T-helper 17 cell (primary cell): ENCODE data around the gene RAPGEF1. TPM values are rescaled to one million over a fixed set of nuclear protein-coding genes. Genes with fewer than 3 reads are reported as not detected.
A peak's percentile ranks its signal among the peaks of the same experiment; 100 is the strongest.

Experiments
- ATAC-seq: fragments of 150-1000 bp; cut with Tn5 transposase; 2 replicates; pipeline ENCODE4 v1.10.0; 2021; ENCODE audit warnings: mild to moderate bottlenecking, moderate library complexity
- DNase-seq, 3 donors: peaks; one replicate each; pipeline versions ENCODE4 v3.0.0 to v3.0.0-alpha.2; 2020 to 2021
- H3K9me3 ChIP-seq: one replicate; pipeline ENCODE4 v1.7.0; 2013; ENCODE audit warnings: low read length, mild to moderate bottlenecking; ENCODE audit not compliant: control insufficient read depth, poor library complexity, severe bottlenecking
- H3K27ac Mint-ChIP-seq: one replicate; pipeline ENCODE4 v1.8.0; 2022; ENCODE audit warnings: mild to moderate bottlenecking, moderate library complexity, mixed read lengths
- H3K27me3 Mint-ChIP-seq: one replicate; pipeline ENCODE4 v1.8.0; 2022; ENCODE audit warnings: mixed read lengths
- H3K36me3 Mint-ChIP-seq: one replicate; pipeline ENCODE4 v1.8.0; 2022; ENCODE audit warnings: low read depth, mixed read lengths
- H3K4me1 Mint-ChIP-seq: one replicate; pipeline ENCODE4 v1.8.0; 2022; ENCODE audit warnings: mild to moderate bottlenecking, mixed read lengths
- H3K4me3 Mint-ChIP-seq: one replicate; pipeline ENCODE4 v1.8.0; 2022; ENCODE audit warnings: mild to moderate bottlenecking, moderate library complexity, mixed read lengths
- total RNA-seq, 4 donors: library from RNA in 2 of 4; stranded (reverse) in 2 of 4; gene quantifications; one replicate each; pipeline ENCODE4 v1.2.3 and lab custom pipeline; 2022 to 2026

Gene RAPGEF1
- total RNA-seq, 2 donors from 2014 or later = 176 to 209 TPM

DNA sequence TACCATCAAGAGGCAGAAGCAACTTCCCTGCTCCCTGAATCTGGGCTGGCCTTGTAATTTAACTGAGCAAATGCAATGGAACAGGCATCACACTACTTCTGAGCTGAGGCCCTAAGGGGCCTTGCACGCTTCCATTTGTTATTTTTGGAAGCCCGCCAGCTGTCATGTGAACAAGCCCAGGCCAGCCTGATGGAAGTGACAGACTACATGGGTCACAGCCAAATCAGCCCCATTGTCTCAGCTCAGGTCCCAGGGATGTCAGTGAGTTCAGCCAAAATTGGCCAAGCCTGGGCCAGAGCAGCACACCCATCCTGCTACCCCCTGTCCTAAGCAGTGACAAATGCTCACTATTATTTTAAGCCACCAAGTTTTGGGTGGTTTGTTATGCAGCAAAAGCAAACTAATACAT, 121.8 kb downstream of the RAPGEF1 start:
- H3K27me3 Mint-ChIP-seq = no peaks in the 10 kb centered on the region
- peaks cover 18% of the 10 kb centered on the region for H3K4me1 Mint-ChIP-seq
- no peak overlapping the region for H3K4me3 Mint-ChIP-seq
- H3K27ac Mint-ChIP-seq = peak overlapping the region; percentile 16
- H3K36me3 Mint-ChIP-seq = peaks cover 9% of the 10 kb centered on the region
- ATAC-seq = no peak
- no peak for DNase-seq
- H3K9me3 ChIP-seq = no peaks in the 10 kb centered on the region

DNA sequence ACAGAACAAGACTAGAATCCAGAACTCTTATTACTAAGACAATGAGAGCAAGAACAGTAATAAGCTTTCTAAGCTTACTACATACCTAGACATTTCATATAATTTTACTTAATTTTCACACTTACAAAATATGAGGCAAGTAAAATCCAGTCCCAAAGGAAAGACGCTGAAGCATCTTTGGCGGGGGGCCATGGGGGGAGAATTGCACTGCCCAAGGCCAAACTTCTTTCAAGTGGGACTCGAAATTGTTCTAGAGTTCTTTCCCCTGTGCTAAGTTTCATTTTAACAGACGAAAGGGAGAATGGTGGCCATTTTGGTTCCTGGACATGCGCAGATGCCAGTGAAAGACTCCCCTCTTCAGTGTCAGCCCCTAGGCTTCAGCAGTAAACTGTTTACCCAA, 122.3 kb downstream of the RAPGEF1 start:
- ATAC-seq = no peak
- no peaks in the 10 kb centered on the region for H3K27me3 Mint-ChIP-seq
- no peak for DNase-seq
- peaks cover 20% of the 10 kb centered on the region for H3K4me1 Mint-ChIP-seq
- no peaks in the 10 kb centered on the region for H3K9me3 ChIP-seq
- H3K4me3 Mint-ChIP-seq = no peak overlapping the region
- peaks cover 10% of the 10 kb centered on the region for H3K36me3 Mint-ChIP-seq
- H3K27ac Mint-ChIP-seq = peak overlapping the region; percentile 16

DNA sequence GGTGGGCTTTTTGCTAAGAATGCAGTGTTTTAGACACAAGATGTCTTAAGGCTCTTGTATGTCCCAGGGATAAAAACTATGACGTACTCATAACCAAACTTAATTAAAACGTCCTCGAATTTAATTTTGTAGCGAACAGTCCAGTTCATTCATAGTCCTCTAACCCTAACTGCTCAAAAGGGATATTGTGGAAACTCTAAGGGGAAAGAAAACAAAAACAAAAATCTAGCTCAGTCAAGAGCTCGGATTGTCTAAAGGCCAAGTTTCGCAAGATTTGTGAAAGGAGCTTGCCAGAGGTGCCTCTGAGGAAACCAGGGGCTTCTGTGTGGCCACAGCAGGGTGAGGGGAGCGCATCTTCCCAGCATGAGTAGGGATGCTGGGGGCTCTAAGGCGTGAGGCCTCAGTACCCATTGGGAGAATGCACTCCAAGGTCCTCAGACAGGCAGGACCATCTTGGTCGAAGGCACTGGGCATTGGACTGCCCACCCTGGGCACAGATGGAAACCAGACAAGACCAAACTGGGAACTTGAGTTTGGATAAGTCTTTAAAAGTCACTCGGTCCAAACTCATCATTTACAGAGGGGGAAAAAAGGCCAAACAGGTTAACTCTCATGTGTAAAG, 122.8 kb downstream of the RAPGEF1 start:
- peaks cover 10% of the 10 kb centered on the region for H3K36me3 Mint-ChIP-seq
- peak overlapping the region; percentile 39 for H3K27ac Mint-ChIP-seq

DNA sequence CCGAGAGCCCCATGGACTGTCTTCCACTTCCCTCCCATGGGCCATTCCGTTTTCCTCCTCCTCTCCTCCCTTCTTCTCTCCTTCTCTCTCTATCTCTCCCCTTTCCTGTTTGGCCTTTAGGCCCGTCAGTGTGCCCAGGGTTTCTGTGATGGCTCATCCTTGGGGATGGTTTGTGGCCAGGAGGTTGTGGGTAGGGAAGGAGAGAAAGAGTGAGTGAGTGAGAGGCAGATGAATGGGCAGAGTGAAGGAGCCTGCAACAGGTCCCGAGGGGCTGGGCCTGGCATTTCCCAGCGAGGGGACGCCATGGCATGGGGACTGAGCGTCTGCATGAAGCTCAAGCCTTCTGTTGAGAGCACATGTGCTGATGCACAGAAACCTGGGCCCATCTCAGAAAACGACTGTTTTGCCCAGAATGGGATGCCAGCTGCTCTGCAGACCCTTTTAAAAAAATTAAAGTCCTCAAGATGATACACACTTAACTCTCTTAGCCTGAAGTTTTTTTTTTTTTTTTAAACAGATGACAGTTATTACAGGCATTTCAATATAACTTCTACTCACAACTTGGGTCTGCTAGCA, 125.4 kb downstream of the RAPGEF1 start:
- Mint-ChIP-seq H3K36me3 (peaks cover 8% of the 10 kb centered on the region), H3K27ac (peak overlapping the region; percentile 24)
- ATAC-seq = no peak

More for the DNA sequence above, 122.8 kb downstream of the RAPGEF1 start:
- H3K27me3 Mint-ChIP-seq = no peaks in the 10 kb centered on the region
- no peaks in the 10 kb centered on the region for H3K9me3 ChIP-seq
- no peak for DNase-seq
- no peak for ATAC-seq
- H3K4me1 Mint-ChIP-seq = peaks cover 21% of the 10 kb centered on the region
- no peak overlapping the region for H3K4me3 Mint-ChIP-seq

DNA sequence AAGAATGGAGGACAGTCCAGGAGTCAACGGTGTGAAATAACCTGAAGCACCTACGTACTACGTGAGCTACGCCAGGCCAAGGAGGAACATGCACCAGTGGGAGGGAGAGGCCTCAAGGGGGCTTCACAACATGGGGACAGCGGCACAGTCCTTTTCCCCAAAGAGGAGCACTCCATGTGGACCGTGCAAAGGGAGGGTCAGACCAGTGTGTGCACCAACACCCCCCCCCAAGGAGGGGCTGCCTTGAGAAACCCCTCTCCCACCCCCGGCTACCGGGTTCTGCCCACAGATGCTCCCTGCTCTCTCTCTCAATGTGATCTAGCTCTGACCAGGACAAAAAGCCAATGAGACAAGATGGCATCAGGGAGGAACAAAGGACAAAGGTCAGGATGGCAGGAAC, 126.0 kb downstream of the RAPGEF1 start:
- Mint-ChIP-seq H3K27me3 (no peaks in the 10 kb centered on the region), H3K36me3 (peaks cover 6% of the 10 kb centered on the region), H3K27ac (peak overlapping the region; percentile 24), H3K4me1 (peaks cover 22% of the 10 kb centered on the region), H3K4me3 (no peak overlapping the region)
- H3K9me3 ChIP-seq = no peaks in the 10 kb centered on the region
- ATAC-seq = no peak
- no peak for DNase-seq

More for the DNA sequence above, 125.4 kb downstream of the RAPGEF1 start:
- H3K9me3 ChIP-seq = no peaks in the 10 kb centered on the region
- no peaks in the 10 kb centered on the region for H3K27me3 Mint-ChIP-seq
- DNase-seq = no peak
- no peak overlapping the region for H3K4me3 Mint-ChIP-seq
- peaks cover 24% of the 10 kb centered on the region for H3K4me1 Mint-ChIP-seq

DNA sequence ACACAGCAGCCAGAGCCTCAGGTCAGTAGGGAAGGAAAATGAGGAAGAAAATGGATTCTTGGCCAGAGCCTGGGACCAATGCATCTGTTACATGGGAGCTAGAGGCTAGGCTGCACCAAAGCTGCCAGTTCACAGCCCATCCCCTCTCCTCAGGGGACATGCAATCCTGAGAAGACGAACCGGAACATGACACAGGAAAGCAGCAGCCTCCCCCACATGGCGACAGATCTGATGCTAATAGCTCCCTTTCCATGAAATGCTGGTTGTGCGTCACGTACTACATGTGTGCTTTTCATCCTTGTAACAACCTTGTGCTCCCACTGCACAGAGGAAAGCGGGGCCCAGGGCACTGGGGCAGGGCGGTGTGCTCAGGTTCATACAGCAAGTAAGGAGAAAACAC, 127.0 kb downstream of the RAPGEF1 start:
- peak overlapping the region; percentile 54 for H3K27ac Mint-ChIP-seq
- ATAC-seq (no peak), DNase-seq (no peak)
- H3K36me3 Mint-ChIP-seq = peaks cover 8% of the 10 kb centered on the region
- no peak overlapping the region for H3K4me3 Mint-ChIP-seq
- H3K4me1 Mint-ChIP-seq = peaks cover 18% of the 10 kb centered on the region
- no peaks in the 10 kb centered on the region for H3K9me3 ChIP-seq
- no peaks in the 10 kb centered on the region for H3K27me3 Mint-ChIP-seq

DNA sequence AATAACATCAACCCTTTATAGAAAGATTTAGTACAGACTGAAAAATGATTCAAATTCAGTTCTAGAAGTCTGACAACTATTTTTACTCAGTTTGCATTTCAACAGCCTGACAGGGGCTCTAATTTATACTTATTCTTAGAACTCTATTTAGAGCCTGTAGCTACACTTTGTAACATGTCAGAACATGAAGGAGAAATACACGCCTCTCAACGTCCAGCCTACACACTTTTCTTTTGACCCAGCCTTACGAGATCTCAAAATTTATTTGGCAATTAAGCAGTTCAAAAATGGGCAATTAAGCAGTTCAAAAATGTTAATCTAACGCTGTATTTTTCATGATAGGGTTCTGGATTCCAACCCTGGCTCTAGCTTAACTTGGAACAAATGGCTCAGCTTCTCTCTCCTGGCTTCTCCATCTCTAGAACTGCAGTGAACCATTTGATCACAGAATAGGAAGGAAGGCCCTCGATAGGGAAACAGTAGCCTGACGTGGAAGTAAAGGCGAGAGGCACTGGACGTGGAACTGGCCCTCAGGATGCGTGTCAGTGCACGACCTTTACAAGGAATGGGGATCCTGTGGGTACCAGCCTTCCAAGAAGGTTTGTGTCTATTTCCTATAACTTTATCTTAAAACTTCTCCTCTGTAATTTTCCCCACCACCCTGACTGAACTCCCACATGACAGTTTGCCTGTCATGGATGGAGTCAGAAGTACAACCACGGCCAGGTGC, 128.1 kb downstream of the RAPGEF1 start:
- Mint-ChIP-seq H3K4me1 (peaks cover 22% of the 10 kb centered on the region), H3K27ac (peak overlapping the region; percentile 51), H3K27me3 (no peaks in the 10 kb centered on the region), H3K36me3 (peaks cover 8% of the 10 kb centered on the region), H3K4me3 (no peak overlapping the region)
- DNase-seq = no peak
- H3K9me3 ChIP-seq = no peaks in the 10 kb centered on the region
- no peak for ATAC-seq

DNA sequence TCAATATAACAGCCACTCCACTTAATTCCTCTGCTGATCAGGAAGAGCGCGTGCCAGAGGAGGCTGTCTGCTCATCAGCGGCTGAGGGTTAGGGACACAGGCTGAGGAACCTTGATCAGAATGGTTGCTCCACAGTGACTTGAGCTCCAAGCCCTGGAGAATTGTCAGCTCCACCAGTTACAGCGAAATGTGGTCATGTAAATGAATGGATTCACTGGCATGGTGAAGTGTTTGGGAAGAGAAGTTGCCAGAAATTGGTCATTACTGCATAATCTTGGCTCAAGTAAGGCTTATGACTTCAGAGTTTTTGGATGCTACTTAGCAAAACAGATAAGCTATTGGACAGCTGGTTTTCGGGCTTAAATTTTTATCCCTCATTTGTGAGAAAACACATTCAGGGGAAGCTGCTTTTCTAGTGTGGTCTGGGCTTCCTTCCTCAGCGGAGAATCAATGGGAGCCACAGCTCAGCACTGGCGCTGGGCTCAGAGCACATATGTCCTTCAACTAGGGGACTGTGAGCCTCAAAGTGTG, 129.6 kb downstream of the RAPGEF1 start:
- DNase-seq = no peak
- peaks cover 8% of the 10 kb centered on the region for H3K36me3 Mint-ChIP-seq
- H3K4me3 Mint-ChIP-seq = no peak overlapping the region

DNA sequence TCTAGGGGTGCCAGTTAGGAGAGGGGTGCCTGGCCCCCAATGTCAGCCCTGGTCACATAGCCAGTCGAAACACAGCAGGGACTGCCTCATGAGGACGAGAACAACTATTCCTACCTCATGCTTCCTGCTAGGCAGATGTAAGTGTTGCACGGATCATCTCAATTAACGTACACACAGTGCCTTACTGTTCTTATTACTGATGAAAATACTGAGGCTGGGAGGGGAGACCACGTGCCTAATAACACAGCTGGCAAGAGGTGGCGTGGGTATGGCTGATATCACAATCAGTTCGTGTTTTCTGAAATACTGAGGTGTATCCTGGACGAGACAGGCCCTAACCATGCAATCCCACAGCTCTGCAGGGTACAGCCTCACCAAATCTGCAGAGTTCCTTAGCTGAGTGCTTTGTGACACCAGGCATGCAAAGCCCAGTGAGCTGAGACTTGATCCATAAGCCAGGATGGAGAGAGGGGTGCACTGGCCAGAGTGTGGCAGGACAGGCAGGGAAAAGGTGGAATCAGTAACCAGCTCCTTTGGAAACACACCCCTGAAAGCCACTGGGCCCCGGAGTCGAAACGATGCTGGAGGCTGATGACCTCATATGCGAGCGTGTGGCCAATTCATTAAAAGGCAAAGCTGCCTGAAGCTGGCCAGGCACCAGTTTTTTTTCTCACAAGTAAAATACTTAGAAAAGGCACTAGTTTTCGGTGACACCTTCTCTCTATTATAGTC, 130.6 kb downstream of the RAPGEF1 start:
- ATAC-seq (no peak), DNase-seq (no peak)
- H3K27me3 Mint-ChIP-seq = no peaks in the 10 kb centered on the region
- H3K27ac Mint-ChIP-seq = no peak overlapping the region
- H3K4me3 Mint-ChIP-seq = no peak overlapping the region
- H3K36me3 Mint-ChIP-seq = peaks cover 12% of the 10 kb centered on the region
- no peaks in the 10 kb centered on the region for H3K9me3 ChIP-seq
- peaks cover 22% of the 10 kb centered on the region for H3K4me1 Mint-ChIP-seq

More for the DNA sequence above, 129.6 kb downstream of the RAPGEF1 start:
- H3K4me1 Mint-ChIP-seq = peaks cover 20% of the 10 kb centered on the region
- H3K27ac Mint-ChIP-seq = no peak overlapping the region
- no peaks in the 10 kb centered on the region for H3K27me3 Mint-ChIP-seq
- no peaks in the 10 kb centered on the region for H3K9me3 ChIP-seq
- no peak for ATAC-seq

DNA sequence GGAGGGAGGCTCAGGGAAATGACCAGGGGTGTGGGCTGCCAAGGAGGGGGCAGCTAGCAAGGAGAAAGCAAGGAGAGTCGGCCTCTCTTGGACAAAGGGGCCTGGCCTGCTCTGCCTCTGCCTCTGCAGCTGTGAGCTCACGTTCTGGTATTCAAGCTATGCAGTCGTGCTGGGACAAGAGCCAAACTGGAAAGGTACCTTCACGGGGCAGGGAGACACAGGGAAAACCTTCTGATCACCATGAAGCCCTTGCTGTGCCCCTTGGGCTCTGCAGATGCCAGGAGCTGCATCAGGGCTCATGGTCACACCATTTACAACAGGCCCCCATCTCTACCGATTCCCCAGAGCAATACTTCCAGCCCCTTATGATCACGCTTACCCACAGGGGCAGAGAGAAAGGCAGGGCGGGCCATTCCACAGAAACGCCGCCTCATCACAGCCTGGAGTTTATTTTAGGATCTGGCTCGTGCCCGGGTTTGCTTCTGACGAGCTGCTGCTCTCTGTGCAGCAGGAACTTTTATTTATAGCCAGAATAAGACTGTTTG, 131.3 kb downstream of the RAPGEF1 start:
- peaks cover 22% of the 10 kb centered on the region for H3K4me1 Mint-ChIP-seq
- ATAC-seq = no peak
- H3K4me3 Mint-ChIP-seq = no peak overlapping the region
- DNase-seq = no peak
- peak overlapping the region; percentile 54 for H3K27ac Mint-ChIP-seq
- no peaks in the 10 kb centered on the region for H3K27me3 Mint-ChIP-seq
- H3K9me3 ChIP-seq = no peaks in the 10 kb centered on the region
- peaks cover 12% of the 10 kb centered on the region for H3K36me3 Mint-ChIP-seq

DNA sequence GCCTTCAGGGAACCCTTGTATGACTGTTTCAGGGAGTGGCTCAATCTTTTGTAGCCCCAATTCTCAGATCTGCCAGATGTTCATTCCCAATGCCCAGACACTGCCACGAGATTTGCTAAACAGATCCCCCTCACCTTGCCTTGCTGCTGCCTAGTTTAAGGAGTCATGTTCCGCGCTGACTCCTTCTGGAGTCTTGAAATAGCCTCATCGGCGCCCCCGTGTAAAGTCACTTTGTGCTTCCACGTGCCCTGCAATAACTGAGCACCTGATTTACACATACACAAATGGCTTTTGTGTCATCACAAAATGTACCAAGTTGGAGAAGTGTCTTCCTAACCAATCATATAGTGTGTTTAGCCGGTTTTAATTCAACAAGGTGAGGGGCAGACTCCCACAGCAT, 132.3 kb downstream of the RAPGEF1 start:
- H3K27me3 Mint-ChIP-seq = no peaks in the 10 kb centered on the region
- no peak for ATAC-seq
- H3K27ac Mint-ChIP-seq = peak overlapping the region; percentile 54
- H3K4me3 Mint-ChIP-seq = peak overlapping the region; percentile 28
- H3K9me3 ChIP-seq = no peaks in the 10 kb centered on the region
- peaks cover 8% of the 10 kb centered on the region for H3K36me3 Mint-ChIP-seq
- DNase-seq = no peak
- H3K4me1 Mint-ChIP-seq = peaks cover 18% of the 10 kb centered on the region

DNA sequence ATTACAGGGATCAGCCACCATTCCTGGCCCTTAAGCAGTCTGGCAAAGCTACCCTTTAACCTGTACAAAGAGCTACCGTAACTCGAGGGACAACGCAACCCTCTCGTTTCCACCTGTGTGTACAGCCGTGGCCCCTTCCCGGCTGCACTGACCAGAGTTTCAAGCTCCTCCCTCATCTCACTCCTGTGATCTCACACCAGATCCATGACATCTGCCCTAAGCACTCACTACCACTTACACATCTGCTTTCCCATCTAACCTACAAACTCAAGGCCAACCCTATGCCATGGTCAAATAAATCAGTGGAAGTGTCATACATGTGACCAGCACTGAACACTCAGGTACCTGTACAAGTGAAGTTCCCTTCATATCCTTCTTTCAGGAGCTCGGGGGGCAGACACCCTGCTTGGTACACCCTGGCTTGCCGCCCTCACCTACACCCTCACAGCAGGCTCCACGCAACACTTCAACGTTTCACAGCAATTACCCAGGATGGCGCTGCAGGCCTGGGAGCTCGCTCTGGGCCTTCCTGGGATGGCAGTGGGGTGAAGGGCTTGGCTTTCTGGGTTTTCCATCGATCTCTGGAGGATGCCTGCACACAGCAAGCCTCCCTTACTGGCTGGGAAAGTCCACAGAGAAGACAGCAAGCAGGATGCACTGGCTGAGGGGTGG, 132.8 kb downstream of the RAPGEF1 start:
- Mint-ChIP-seq H3K4me1 (peaks cover 20% of the 10 kb centered on the region), H3K27me3 (no peaks in the 10 kb centered on the region), H3K27ac (peak overlapping the region; percentile 61), H3K36me3 (peaks cover 10% of the 10 kb centered on the region), H3K4me3 (no peak overlapping the region)
- ATAC-seq (no peak), DNase-seq (no peak)
- no peaks in the 10 kb centered on the region for H3K9me3 ChIP-seq
